ENCODE data around the gene TRIM60. TPM values are rescaled to one million over a fixed set of nuclear protein-coding genes. Genes with fewer than 3 reads are reported as not detected.

The TRIM60 gene
- not detected in 2 replicates for total RNA-seq

DNA sequence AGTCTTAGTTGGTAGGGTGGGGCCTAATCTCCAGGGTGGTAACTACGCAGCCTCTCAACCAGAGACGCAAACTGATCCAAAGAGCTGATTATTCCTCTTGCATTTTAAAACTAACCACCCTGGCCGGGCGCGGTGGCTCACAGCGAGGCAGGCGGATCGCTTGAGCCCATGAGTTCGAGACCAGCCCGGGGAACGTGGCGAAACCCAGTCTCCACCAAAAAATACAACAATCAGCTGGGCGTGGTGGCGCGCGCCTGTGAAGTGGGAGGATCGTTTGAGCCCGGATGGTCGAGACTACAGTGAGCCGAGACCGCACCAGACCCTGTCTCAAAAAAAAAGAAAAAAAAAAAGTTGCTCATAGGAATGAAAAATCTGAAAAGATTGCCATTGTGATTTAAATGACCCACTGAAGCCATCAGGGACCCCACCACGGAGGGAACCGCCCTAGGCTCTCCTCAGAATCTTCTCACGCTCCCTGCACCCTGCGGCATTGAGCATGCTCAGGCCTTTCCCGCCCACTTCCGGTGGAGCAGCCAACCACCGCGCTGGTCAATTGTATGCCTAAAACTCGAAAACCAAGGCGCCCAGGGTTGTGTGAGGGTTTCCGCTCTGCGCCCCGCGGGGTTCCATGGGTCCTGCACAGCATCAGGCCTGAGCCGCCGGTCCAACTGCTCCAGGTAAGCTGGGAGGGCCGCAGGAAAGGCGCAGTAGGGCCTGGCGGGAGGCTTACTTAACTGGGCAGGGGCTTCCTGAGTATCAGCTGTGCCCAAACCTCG lies at the start of gene TRIM60:
TRIM60 (plus strand) TSS at position 564 of the 776 bp plus-strand sequence. CDS start 8,074 bp downstream, outside the sequence.

DNA sequence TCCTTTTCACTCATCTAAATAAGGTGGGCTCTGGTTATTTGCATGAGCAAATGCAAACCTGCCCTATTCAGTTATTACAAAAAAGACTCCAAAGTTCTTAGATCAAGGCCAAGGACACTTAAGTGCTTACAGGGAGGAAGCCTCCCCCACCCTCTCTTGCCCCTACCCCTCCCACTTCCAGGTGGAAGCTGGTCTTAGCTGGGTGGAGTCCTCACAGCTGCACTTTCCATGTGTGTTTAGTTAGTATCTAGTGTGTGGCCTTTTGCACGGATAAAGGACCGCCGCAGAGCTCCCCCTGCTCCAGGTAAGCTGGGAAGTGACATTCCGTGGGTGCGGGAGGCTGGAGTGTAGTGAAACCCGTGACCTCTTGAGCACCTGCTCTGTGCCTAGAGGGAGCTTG lies 21.8 kb downstream of the TRIM60 start, which contains the start of gene TRIM75:
TRIM75 (plus strand) TSS at position 222 of the 400 bp plus-strand sequence. CDS start 5,282 bp downstream, outside the sequence.

Other genes starting within 250 kb of the TRIM60 start
- not detected in 2 replicates for gene APELA, start 154.8 kb upstream of the TRIM60 start, total RNA-seq
- gene TRIM61, start 54.3 kb upstream of the TRIM60 start, total RNA-seq, result 2.1 and 2.6 TPM in 2 replicates
- not detected in 2 replicates for gene TRIM75, start 21.9 kb downstream of the TRIM60 start, total RNA-seq
- gene TMEM192, start 80.9 kb downstream of the TRIM60 start, total RNA-seq, result 3.6 and 6.3 TPM in 2 replicates
- 14.4 and 18.4 TPM in 2 replicates for gene KLHL2, start 175.6 kb downstream of the TRIM60 start, total RNA-seq